ENCODE results near the gene TMEM54.

- TF ChIP-seq PKNOX1 (IDR thresholded peaks at IDR 0.05) (no peak), SP1 (IDR thresholded peaks at IDR 0.05) (no peak), NFRKB (IDR thresholded peaks at IDR 0.05) (no peak), FOXK2 (IDR thresholded peaks at IDR 0.05) (no peak), ARNT (IDR thresholded peaks at IDR 0.05) (no peak), BHLHE40 (IDR thresholded peaks at IDR 0.05; ENCODE audit: borderline replicate concordance) (no peak), HDGF (IDR thresholded peaks at IDR 0.05; ENCODE audit: borderline replicate concordance) (no peak)
These were observed 5.6 kb downstream of the TMEM54 start for GRCh38 chr1:32895325-32896215.
